K562 (cell line): ENCODE data around the gene CAPN3. TPM values are rescaled to one million over a fixed set of nuclear protein-coding genes. Genes with fewer than 3 reads are reported as not detected.

Experiments
- ATAC-seq: fragments of 200-7000 bp; cut with Tn5 transposase; 3 replicates; pipeline ENCODE4 v1.9.1; 2020; ENCODE audit warnings: moderate library complexity
- BruUV-seq: library from RNA; stranded (reverse); fragments of 400-500 nt; replicated peaks from 2 replicates; lab custom pipeline; 2021; lab: Mats Ljungman, UMichigan
- CTCF ChIA-PET: fragments of 300-600 bp; formaldehyde crosslinking; extraction: SDS; loops from one replicate; lab custom pipeline; 2021; ENCODE audit warnings: low intra/inter-chr PET ratio; lab: Yijun Ruan, JAX
- POLR2A ChIA-PET: fragments of 300-600, 350-650 bp; sonication (Branson Sonifier 250); formaldehyde crosslinking; extraction: SDS; loops from one replicate; lab custom pipeline; 2021; ENCODE audit warnings: antibody characterized with exemption, inconsistent platforms; lab: Yijun Ruan, JAX
- DNase-seq, 4 experiments: peaks; one replicate each; pipeline versions ENCODE4 v3.0.0 to v3.0.0-alpha.2; 2011 to 2018; ENCODE audit warnings: low spot score in 3 of 4, mixed read lengths in 3 of 4; ENCODE audit errors: extremely low read depth in 1 of 4
- FAIRE-seq: peaks from 2 replicates; lab custom pipeline; 2011; peaks lifted over from hg19 to GRCh38; lab: Jason Lieb, UNC
- H2AFZ ChIP-seq: 2 replicates; pipeline ENCODE4 v1.6.0; 2011; ENCODE audit warnings: low read depth, low read length, control low read depth, inconsistent platforms
- H3K27ac ChIP-seq: fragments of 200-600 bp; 3 replicates; pipeline ENCODE4 v1.8.0; 2011; ENCODE audit warnings: low read depth, mild to moderate bottlenecking, control low read depth, inconsistent platforms, low read length, moderate library complexity, mixed read lengths; ENCODE audit errors: extremely low read depth
- H3K27me3 ChIP-seq, 2 experiments: fragments of 300-600 bp in 1 of 2; 2 replicates in 1 of 2; 3 replicates in 1 of 2; pipeline versions ENCODE4 v1.6.0 to v1.8.0; 2011; ENCODE audit warnings: inconsistent platforms in 2 of 2, low read length in 2 of 2, mild to moderate bottlenecking in 1 of 2, mixed read lengths in 1 of 2, moderate library complexity in 1 of 2; ENCODE audit not compliant: control insufficient read depth in 2 of 2, insufficient read depth in 2 of 2
- H3K36me3 ChIP-seq: fragments of 300-600 bp; 3 replicates; pipeline ENCODE4 v1.8.0; 2011; ENCODE audit warnings: mild to moderate bottlenecking, low read length, inconsistent platforms; ENCODE audit not compliant: control insufficient read depth, insufficient read depth
- H3K4me1 ChIP-seq, 2 experiments: fragments of 200-600 bp in 1 of 2; replicated peaks in 1 of 2; 2 replicates in 1 of 2; 3 replicates in 1 of 2; pipeline versions ENCODE4 v1.5.1 to v1.8.0; 2011; ENCODE audit warnings: inconsistent platforms in 2 of 2, low read length in 2 of 2, mild to moderate bottlenecking in 1 of 2, mixed read lengths in 1 of 2, moderate library complexity in 1 of 2; ENCODE audit not compliant: control insufficient read depth in 2 of 2, insufficient read depth in 2 of 2
- H3K4me2 ChIP-seq: 2 replicates; pipeline ENCODE4 v1.6.1; 2011; ENCODE audit warnings: low read length, control low read depth, inconsistent platforms, mixed read lengths; ENCODE audit not compliant: insufficient read depth
- H3K4me3 ChIP-seq: fragments of 200-600 bp; sonication (generic), shearing (Covaris generic); 2 replicates; pipeline ENCODE4 v1.5.1; 2016; ENCODE audit warnings: control low read depth, inconsistent platforms
- H3K79me2 ChIP-seq: fragments of 200-600 bp; 3 replicates; pipeline ENCODE4 v1.8.0; 2011; ENCODE audit warnings: low read length, inconsistent platforms; ENCODE audit not compliant: control insufficient read depth, insufficient read depth
- H3K9ac ChIP-seq, 2 experiments: 2 replicates each; pipeline versions ENCODE4 v1.6.0 to v1.6.1; 2011; ENCODE audit warnings: low read depth in 2 of 2, low read length in 2 of 2, control low read depth in 1 of 2, inconsistent platforms in 1 of 2, mild to moderate bottlenecking in 1 of 2, mixed read lengths in 1 of 2; ENCODE audit not compliant: insufficient read depth in 1 of 2
- H3K9me1 ChIP-seq: one replicate; pipeline ENCODE4 v1.6.0; 2011; ENCODE audit warnings: inconsistent platforms, mild to moderate bottlenecking, low read length, moderate library complexity; ENCODE audit not compliant: control insufficient read depth, insufficient read depth
- H3K9me3 ChIP-seq: replicated peaks from 2 replicates; pipeline ENCODE4 v1.5.1; 2011; ENCODE audit warnings: low read depth, low read length, inconsistent platforms; ENCODE audit not compliant: control insufficient read depth, insufficient read depth
- H4K20me1 ChIP-seq: replicated peaks from 2 replicates; pipeline ENCODE4 v1.6.1; 2011; ENCODE audit warnings: low read length, inconsistent platforms, mixed read lengths; ENCODE audit not compliant: control insufficient read depth, insufficient read depth
- ESRRB ChIP-seq: fragments of 250-450 bp; sonication (Bioruptor Pico); IDR thresholded peaks from 2 replicates; pipeline ENCODE4 v1.5.0; 2020; ENCODE audit warnings: mild to moderate bottlenecking, moderate library complexity, borderline replicate concordance
- HNRNPK ChIP-seq: fragments of 200-400 bp; formaldehyde crosslinking; IDR thresholded peaks from one replicate; pipeline ENCODE4 v1.6.1; 2018; ENCODE audit warnings: mild to moderate bottlenecking, low read depth, low read length; ENCODE audit not compliant: poor library complexity, severe bottlenecking
- HNRNPLL ChIP-seq: fragments of 200-400 bp; formaldehyde crosslinking; IDR thresholded peaks from 2 replicates; pipeline ENCODE4 v1.6.1; 2017; ENCODE audit warnings: low read length, low read depth, mild to moderate bottlenecking; ENCODE audit not compliant: poor library complexity, severe bottlenecking
- PTBP1 ChIP-seq: fragments of 200-400 bp; formaldehyde crosslinking; IDR thresholded peaks from 2 replicates; pipeline ENCODE4 v1.6.1; 2017; ENCODE audit warnings: low read depth, low read length
- SPI1 ChIP-seq: IDR thresholded peaks from 2 replicates; pipeline ENCODE4 v1.6.1; 2011; ENCODE audit warnings: low read depth, low read length, control low read depth, borderline replicate concordance
- ZNF41 ChIP-seq: fragments of 250-450 bp; sonication (Bioruptor Pico); conservative IDR thresholded peaks from 2 replicates; pipeline ENCODE4 v1.4.0; 2020; ENCODE audit warnings: mild to moderate bottlenecking
- ZNF766 ChIP-seq: fragments of 200-800 bp; sonication (Bioruptor generic); conservative IDR thresholded peaks from 2 replicates; pipeline ENCODE4 v1.6.1; 2016; ENCODE audit warnings: missing genetic modification characterization, missing compliant biosample characterization
- ZZZ3 ChIP-seq: fragments of 450-650 bp; IDR thresholded peaks from 2 replicates; pipeline ENCODE4 v1.6.1; 2016; ENCODE audit warnings: antibody characterized with exemption, mild to moderate bottlenecking, moderate library complexity
- WGBS: fragments of 100-300 bp; shearing (Covaris generic); methylation state at CpG from one replicate; pipeline ENCODE4 v1.1.6; 2016; ENCODE audit warnings: low coverage, mixed read lengths; ENCODE audit not compliant: insufficient coverage; ENCODE audit errors: missing lambda C conversion rate; 5-methylcytosine and 5-hydroxymethylcytosine counted together
- in situ Hi-C: fragments of 300-500 bp; cut with MboI; formaldehyde crosslinking; loops from 4 replicates; pipeline ENCODE4 v1.15.0; 2018; ENCODE audit warnings: inconsistent platforms, mixed read lengths
- intact Hi-C: fragments of 100-400 bp; cut with micrococcal nuclease; formaldehyde crosslinking; loops from 2 replicates; pipeline ENCODE4 v1.14.2; 2022
- polyA plus RNA-seq, 8 experiments: library from polyadenylated mRNA; depleted of rRNA in 4 of 8; stranded (reverse) in 5 of 8; unstranded in 3 of 8; fragments of >200 nt; fragmentation: Nextera tagmentation in 2 of 8; fragmentation: Illumina TruSeq in 1 of 8; extraction: Ambion mirVana in 2 of 8; extraction: Trizol in 1 of 8; gene quantifications; 2 replicates each; pipeline versions ENCODE4 v1.2.1 to v1.2.3, GENCODE V29; 2011 to 2014; ENCODE audit warnings: inconsistent platforms in 1 of 8, missing spikeins in 1 of 8
- total RNA-seq, 7 experiments: library from RNA; depleted of rRNA in 6 of 7; stranded (reverse); fragments of >200 nt in 6 of 7; fragmentation: Illumina TruSeq in 2 of 7; extraction: Trizol in 2 of 7; gene quantifications; 2 replicates each; pipeline versions ENCODE4 v1.2.1 to v1.2.3, GENCODE V29; 2011 to 2021; ENCODE audit warnings: low replicate concordance in 1 of 7
- TF ChIP-seq, protein P1 (sequence below): fragments of 450-650 bp; formaldehyde crosslinking; IDR thresholded peaks from 2 replicates; pipeline ENCODE4 v1.4.0; 2022; ENCODE audit warnings: missing genetic modification characterization

CAPN3 gene
- total and polyA plus RNA-seq, 9 of the 15 experiments (the other 6 are each of a cell fraction or from before 2014, with no cell fraction given): 0.03 to 0.34 (median 0.20) TPM; not detected in 2

- TF ChIP-seq PTBP1 (no peak), ZZZ3 (no peak), HNRNPK (no peak), ZNF766 (CRISPR knock-in tag) (no peak), ESRRB (CRISPR knock-in tag) (no peak)
- TF ChIP-seq, protein P1, sequence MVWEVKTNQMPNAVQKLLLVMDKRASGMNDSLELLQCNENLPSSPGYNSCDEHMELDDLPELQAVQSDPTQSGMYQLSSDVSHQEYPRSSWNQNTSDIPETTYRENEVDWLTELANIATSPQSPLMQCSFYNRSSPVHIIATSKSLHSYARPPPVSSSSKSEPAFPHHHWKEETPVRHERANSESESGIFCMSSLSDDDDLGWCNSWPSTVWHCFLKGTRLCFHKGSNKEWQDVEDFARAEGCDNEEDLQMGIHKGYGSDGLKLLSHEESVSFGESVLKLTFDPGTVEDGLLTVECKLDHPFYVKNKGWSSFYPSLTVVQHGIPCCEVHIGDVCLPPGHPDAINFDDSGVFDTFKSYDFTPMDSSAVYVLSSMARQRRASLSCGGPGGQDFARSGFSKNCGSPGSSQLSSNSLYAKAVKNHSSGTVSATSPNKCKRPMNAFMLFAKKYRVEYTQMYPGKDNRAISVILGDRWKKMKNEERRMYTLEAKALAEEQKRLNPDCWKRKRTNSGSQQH (CRISPR knock-in tag): no peak
- TF ChIP-seq, all 486 proteins: peak for 0
These were observed 15.6 kb upstream of the CAPN3 start (continued) for GRCh38 chr15:42343596-42344232.

- Histone ChIP-seq H3K4me3 (no peak overlapping the region), H3K27me3 (no peaks in the 10 kb centered on the region), H2AFZ (no peak overlapping the region), H3K4me2 (no peak overlapping the region), H3K9ac (no peak overlapping the region), H3K9me1 (no peaks in the 10 kb centered on the region), H4K20me1 (no peaks in the 10 kb centered on the region), H3K4me1 (no peaks in the 10 kb centered on the region), H3K9me3 (no peaks in the 10 kb centered on the region), H3K79me2 (no peaks in the 10 kb centered on the region)
- DNase-seq (no peak), FAIRE-seq (no peak), ATAC-seq (no peak)
- intact Hi-C loops (no loop called here), in situ Hi-C loops (no loop called here)
- 36% methylated on average over 5 of the region's 5 CpGs for WGBS
- CTCF ChIA-PET: no interaction called here
- POLR2A ChIA-PET: interaction anchor here (0.8 kb wide), 1 partner anchor 9 kb away, joined by 4 read pairs; no protein-coding TSS in a partner anchor
- 0 out of 2 replicates have a peak, but pooled peaks have one; percentile 4 for TF ChIP-seq SPI1
- TF ChIP-seq ZNF41 (CRISPR knock-in tag): no peak
- TF ChIP-seq HNRNPLL: no peak
- TF ChIP-seq, all 486 proteins: peak for 1
- BruUV-seq: no TSS peak
- Histone ChIP-seq H3K36me3 (no peaks in the 10 kb centered on the region), H3K27ac (no peak overlapping the region)
These were observed 14.5 kb upstream of the CAPN3 start for GRCh38 chr15:42344763-42345162.
